ENCODE data around the gene NAT9. TPM values are rescaled to one million over a fixed set of nuclear protein-coding genes. Genes with fewer than 3 reads are reported as not detected.

Gene NAT9
- total RNA-seq, 1 donor from 2014 or later, result 50.1 TPM

DNA sequence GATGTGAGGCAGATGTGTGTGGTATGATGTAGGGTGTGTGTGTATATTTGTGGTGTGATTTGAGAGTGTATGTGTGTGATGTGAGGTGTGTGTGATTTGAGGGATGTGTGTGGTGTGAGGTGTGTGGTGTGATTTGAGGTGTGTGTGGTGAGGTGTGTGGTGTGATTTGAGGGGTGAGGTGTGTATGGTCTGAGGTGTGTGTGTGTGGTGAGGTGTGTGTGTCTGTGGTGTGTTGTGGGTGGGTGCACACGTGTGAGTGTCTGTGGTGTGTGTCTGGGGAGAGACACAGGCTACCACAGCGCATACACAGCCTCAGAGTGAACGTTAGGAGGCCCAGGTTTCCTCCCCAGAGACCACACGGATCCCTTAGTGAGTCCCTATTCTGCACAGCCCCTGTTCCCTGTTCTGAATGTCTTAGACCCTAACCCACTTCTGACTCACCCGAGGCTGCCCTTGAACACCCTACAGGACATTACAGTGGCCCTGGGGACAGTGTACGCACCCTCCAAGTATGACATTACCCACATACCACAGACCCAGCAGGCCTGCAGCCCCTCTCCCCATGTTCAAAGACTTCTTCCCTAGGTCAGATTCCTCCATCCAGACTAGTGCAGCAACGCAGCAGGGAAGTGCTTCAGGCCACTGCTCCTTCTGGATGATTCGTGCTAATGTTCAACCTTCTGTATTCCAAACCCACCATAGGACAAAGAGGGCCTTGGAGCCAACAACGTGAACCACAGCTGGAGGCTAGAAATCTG lies 42.6 kb downstream of the NAT9 start:
- H3K4me1 Mint-ChIP-seq (ENCODE audit: unreplicated experiment), result peaks cover 5% of the 10 kb centered on the region
- H3K4me3 Mint-ChIP-seq (ENCODE audit: unreplicated experiment), result no peak overlapping the region
- peaks cover 7% of the 10 kb centered on the region for H3K27me3 Mint-ChIP-seq (ENCODE audit: unreplicated experiment)
- no peaks in the 10 kb centered on the region for H3K9me3 Mint-ChIP-seq (ENCODE audit: unreplicated experiment)
- no peak for DNase-seq (ENCODE audit: low spot score)
- no peaks in the 10 kb centered on the region for H3K36me3 Mint-ChIP-seq (ENCODE audit: low read depth, unreplicated experiment)
- TF ChIP-seq CTCF (IDR thresholded peaks at IDR 0.05; ENCODE audit: unreplicated experiment), result no peak
- H3K27ac Mint-ChIP-seq (ENCODE audit: unreplicated experiment), result no peak overlapping the region

GRCh38 chr17:74732042-74732867 lies 43.9 kb downstream of the NAT9 start:
- Mint-ChIP-seq H3K27ac (ENCODE audit: unreplicated experiment) (no peak overlapping the region), H3K27me3 (ENCODE audit: unreplicated experiment) (peaks cover 7% of the 10 kb centered on the region), H3K4me3 (ENCODE audit: unreplicated experiment) (no peak overlapping the region), H3K9me3 (ENCODE audit: unreplicated experiment) (no peaks in the 10 kb centered on the region), H3K36me3 (ENCODE audit: low read depth, unreplicated experiment) (no peaks in the 10 kb centered on the region), H3K4me1 (ENCODE audit: unreplicated experiment) (peaks cover 3% of the 10 kb centered on the region)
- TF ChIP-seq CTCF (IDR thresholded peaks at IDR 0.05; ENCODE audit: unreplicated experiment), result no peak
- no peak for DNase-seq (ENCODE audit: low spot score)

DNA sequence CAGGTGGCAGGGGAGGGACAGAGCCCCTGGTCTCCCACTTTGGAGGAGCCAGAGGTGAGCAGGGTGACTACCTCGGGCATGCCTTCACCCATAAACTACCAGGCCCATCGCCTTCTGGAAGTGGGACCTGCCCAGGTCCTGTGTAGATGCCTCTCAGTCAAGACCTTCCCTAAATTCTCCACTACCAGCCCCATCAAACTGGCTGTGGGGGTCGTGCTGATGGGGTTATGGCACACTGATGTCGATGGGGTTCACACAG lies 44.9 kb downstream of the NAT9 start:
- no peak for TF ChIP-seq CTCF (IDR thresholded peaks at IDR 0.05; ENCODE audit: unreplicated experiment)
- H3K4me3 Mint-ChIP-seq (ENCODE audit: unreplicated experiment), result no peak overlapping the region
- H3K4me1 Mint-ChIP-seq (ENCODE audit: unreplicated experiment), result no peaks in the 10 kb centered on the region
- H3K27me3 Mint-ChIP-seq (ENCODE audit: unreplicated experiment), result peaks cover 5% of the 10 kb centered on the region
- no peak for DNase-seq (ENCODE audit: low spot score)
- no peaks in the 10 kb centered on the region for H3K9me3 Mint-ChIP-seq (ENCODE audit: unreplicated experiment)
- no peaks in the 10 kb centered on the region for H3K36me3 Mint-ChIP-seq (ENCODE audit: low read depth, unreplicated experiment)
- H3K27ac Mint-ChIP-seq (ENCODE audit: unreplicated experiment), result no peak overlapping the region

DNA sequence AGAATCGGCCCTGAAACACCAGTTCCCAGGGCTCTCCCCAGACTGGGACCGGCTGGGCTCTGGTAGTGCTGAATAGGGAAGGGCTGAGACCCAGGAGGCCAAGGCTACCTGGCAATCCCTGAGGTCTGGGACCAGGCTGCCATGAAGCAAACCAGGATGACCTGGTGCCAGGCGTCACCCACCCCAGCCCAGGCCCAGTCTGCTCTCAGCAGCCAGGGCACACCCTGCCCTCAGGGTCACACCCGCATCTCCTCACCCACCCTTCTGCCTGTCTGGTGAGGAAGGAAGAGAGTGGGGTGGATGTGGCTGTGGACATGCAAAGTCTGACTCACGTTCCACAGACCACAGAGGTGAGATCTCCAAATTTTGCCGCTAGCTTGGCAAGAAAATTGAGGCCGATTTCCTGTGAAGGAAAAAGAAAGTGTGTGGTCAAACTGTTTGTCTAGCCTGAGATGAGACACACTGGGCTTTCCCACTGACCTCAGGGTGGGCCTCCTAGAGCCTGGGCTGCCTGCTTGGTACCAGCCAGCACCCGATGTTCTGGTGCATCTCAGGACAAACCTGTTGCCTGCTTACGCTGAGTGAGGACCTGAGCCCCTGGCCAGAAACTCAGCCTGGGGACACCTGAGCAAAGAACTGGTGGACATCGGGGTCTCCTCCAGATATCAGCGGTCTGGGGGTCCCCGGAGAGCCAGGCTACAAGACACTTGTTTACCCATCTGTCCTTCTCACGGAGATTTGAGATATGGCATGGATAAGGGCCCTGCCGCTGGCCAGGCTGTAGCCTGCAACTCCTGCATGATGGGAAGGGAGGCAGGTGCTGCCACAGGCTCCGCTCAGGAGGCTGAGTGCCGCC lies 45.4 kb downstream of the NAT9 start:
- Mint-ChIP-seq H3K27me3 (ENCODE audit: unreplicated experiment) (peaks cover 5% of the 10 kb centered on the region), H3K4me1 (ENCODE audit: unreplicated experiment) (no peaks in the 10 kb centered on the region), H3K36me3 (ENCODE audit: low read depth, unreplicated experiment) (no peaks in the 10 kb centered on the region), H3K9me3 (ENCODE audit: unreplicated experiment) (no peaks in the 10 kb centered on the region), H3K27ac (ENCODE audit: unreplicated experiment) (no peak overlapping the region), H3K4me3 (ENCODE audit: unreplicated experiment) (no peak overlapping the region)
- TF ChIP-seq CTCF (IDR thresholded peaks at IDR 0.05; ENCODE audit: unreplicated experiment), result no peak
- DNase-seq (ENCODE audit: low spot score), result no peak
